WERI-Rb-1 (cell line): Measurements from ENCODE around the gene ESPL1.
"Not testable (repeated sequence)": the region's sequence is repeated elsewhere in the genome, so short reads cannot be mapped to it uniquely, and the experiment has no call there.

Source experiments
- DNase-seq: peaks from one replicate; pipeline ENCODE4 v3.0.0-alpha.2; 2020
- H3K27ac ChIP-seq: fragments of 250-450 bp; sonication (Bioruptor Pico); 2 replicates; pipeline ENCODE4 v1.5.1; 2020; ENCODE audit warnings: mild to moderate bottlenecking, moderate library complexity
- H3K27me3 ChIP-seq: fragments of 250-450 bp; sonication (Bioruptor Pico); 2 replicates; pipeline ENCODE4 v1.5.1; 2021; ENCODE audit warnings: mild to moderate bottlenecking, low read depth, moderate library complexity; ENCODE audit not compliant: insufficient read depth, severe bottlenecking
- H3K36me3 ChIP-seq: fragments of 250-450 bp; sonication (Bioruptor Pico); 2 replicates; pipeline ENCODE4 v1.5.1; 2020; ENCODE audit warnings: mild to moderate bottlenecking, moderate library complexity
- H3K4me3 ChIP-seq: 2 replicates; pipeline ENCODE4 v1.5.1; 2011; ENCODE audit warnings: low read depth, mild to moderate bottlenecking, control low read depth, low read length
- H3K9me3 ChIP-seq: fragments of 250-450 bp; sonication (Bioruptor Pico); 2 replicates; pipeline ENCODE4 v1.5.1; 2021; ENCODE audit warnings: mild to moderate bottlenecking, moderate library complexity; ENCODE audit not compliant: severe bottlenecking
- TF ChIP-seq, protein P1 (sequence below): IDR thresholded peaks from 2 replicates; pipeline ENCODE4 v1.5.1; 2011; ENCODE audit warnings: low read depth, mild to moderate bottlenecking, control low read depth, inconsistent platforms, low read length

The ESPL1 gene

DNA sequence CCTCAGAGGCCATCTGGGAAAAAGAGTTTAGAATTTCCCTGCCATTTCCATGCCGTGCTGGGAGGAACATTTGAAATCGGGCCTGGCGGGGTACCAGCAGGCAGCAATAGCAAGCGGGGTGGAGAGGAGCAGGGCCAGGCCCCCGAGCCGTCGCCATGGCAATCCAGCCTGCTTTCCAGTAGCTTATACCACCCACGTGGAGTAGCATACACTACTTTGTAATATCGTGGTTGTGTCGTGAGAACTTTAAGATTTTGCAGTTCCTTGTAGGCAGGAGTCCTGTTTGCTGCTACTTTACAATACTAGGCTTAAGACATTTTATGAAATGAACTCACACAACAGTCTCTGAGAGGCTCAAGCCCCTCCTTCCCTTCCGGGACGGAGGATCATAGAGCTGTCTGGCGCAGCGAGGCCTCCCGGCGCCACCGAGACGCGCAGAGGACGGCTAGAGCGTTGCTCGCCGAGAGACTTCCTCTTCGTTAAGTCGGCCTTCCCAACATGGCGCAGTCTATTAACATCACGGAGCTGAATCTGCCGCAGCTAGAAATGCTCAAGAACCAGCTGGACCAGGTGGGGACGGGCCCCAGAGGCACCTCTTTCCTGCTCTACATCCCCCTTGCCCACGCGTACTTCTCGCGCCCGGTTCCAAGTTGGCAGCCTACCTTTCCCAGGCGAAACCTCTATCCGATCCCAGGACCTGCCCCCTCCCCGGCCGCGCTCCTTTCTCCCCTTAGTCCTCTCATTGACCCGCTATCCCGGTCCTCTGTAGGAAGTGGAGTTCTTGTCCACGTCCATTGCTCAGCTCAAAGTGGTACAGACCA is 27.2 kb downstream of the ESPL1 start, which contains the start of gene PFDN5:
Gene PFDN5, plus strand, starts transcription at position 473 of the 821 bp plus-strand sequence. Its CDS starts 26 bp downstream, at position 499.
- TF ChIP-seq, protein P1, sequence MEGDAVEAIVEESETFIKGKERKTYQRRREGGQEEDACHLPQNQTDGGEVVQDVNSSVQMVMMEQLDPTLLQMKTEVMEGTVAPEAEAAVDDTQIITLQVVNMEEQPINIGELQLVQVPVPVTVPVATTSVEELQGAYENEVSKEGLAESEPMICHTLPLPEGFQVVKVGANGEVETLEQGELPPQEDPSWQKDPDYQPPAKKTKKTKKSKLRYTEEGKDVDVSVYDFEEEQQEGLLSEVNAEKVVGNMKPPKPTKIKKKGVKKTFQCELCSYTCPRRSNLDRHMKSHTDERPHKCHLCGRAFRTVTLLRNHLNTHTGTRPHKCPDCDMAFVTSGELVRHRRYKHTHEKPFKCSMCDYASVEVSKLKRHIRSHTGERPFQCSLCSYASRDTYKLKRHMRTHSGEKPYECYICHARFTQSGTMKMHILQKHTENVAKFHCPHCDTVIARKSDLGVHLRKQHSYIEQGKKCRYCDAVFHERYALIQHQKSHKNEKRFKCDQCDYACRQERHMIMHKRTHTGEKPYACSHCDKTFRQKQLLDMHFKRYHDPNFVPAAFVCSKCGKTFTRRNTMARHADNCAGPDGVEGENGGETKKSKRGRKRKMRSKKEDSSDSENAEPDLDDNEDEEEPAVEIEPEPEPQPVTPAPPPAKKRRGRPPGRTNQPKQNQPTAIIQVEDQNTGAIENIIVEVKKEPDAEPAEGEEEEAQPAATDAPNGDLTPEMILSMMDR: no peak
- DNase-seq: peak; percentile 86
- H3K9me3 ChIP-seq: no peaks in the 10 kb centered on the region
- H3K27ac ChIP-seq: peak within 1 kb of the TSS; percentile 80
- H3K27me3 ChIP-seq: no peaks in the 10 kb centered on the region
- peak within 1 kb of the TSS; percentile 71 for H3K4me3 ChIP-seq
- H3K36me3 ChIP-seq: peaks cover 63% of the 10 kb centered on the region

DNA sequence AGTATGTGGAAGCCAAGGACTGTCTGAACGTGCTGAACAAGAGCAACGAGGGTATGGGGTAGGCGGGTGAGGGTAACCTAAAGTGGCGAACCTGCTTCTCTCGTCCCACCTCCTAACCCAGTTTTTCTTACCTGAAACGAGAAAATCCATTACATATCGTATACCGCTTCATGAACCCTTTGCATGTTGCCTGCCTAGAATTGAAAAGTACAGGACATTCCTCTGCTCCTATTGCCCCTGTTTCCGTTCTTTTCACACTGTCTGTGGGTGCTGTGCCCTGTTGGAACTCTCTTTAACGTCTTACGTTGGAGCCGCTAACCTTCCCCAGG is 27.8 kb downstream of the ESPL1 start:
- Histone ChIP-seq H3K27me3 (no peaks in the 10 kb centered on the region), H3K9me3 (no peaks in the 10 kb centered on the region), H3K36me3 (peaks cover 60% of the 10 kb centered on the region), H3K27ac (peak overlapping the region; percentile 80), H3K4me3 (peak overlapping the region; percentile 71)
- TF ChIP-seq, protein P1: no peak
- no peak for DNase-seq

DNA sequence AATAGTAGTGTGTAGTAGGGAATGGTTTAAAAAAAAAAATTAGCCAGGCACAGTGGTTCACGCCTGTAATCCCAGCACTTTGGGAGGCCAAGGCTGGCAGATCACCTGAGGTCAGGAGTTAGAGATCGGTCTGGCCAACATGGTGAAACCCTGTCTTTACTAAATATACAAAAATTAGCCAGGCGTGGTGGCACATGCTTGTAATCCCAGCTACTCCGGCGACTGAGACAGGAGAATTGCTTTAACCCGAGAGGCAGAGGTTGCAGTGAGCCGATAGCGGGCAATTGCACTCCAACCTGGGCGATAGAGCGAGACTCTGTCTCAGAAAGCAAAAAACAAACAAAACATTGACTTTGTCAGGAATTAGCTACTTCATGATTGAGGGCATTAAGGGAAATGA is 29.0 kb downstream of the ESPL1 start:
- H3K9me3 ChIP-seq, DNase-seq, H3K4me3 ChIP-seq, H3K27ac ChIP-seq, H3K27me3 ChIP-seq: not testable (repeated sequence)
- H3K36me3 ChIP-seq: peaks cover 64% of the 10 kb centered on the region

DNA sequence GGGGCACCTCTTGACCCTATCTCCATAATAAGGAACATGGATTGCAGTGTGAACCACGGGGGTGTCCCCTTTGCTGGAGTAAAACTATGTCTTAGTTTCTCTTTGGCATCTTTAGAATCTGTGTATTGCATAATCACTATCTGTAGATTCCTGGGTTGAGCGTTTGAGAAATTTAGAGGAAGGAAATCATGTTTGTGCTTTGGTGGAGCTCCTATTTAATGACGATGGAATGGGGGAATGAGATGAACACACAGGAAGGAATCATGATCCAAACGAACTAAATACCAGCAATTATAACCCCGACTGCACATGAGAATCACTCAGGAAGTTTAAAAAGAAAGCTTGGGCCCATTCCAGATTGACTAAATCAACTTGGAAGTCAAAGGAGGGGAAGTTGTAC is 30.1 kb downstream of the ESPL1 start:
- no peaks in the 10 kb centered on the region for H3K27me3 ChIP-seq
- H3K27ac ChIP-seq: no peak overlapping the region
- no peak overlapping the region for H3K4me3 ChIP-seq
- TF ChIP-seq, protein P1: no peak
- no peak for DNase-seq
- H3K36me3 ChIP-seq: peaks cover 64% of the 10 kb centered on the region
- no peaks in the 10 kb centered on the region for H3K9me3 ChIP-seq

DNA sequence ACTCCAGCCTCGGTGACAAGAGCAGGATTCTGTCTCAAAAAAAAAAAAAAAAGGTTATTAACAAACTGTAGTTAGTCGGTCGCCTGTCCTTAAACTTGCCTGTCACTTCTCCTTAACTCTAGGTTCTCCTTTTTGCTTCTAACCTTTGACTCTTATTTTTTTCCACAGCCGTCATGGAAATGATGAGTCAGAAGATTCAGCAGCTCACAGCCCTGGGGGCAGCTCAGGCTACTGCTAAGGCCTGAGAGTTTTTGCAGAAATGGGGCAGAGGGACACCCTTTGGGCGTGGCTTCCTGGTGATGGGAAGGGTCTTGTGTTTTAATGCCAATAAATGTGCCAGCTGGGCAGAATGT is 31.0 kb downstream of the ESPL1 start:
- Histone ChIP-seq H3K27ac (no peak overlapping the region), H3K4me3 (no peak overlapping the region; the same call in 1 of the 2 replicates), H3K27me3 (no peaks in the 10 kb centered on the region), H3K9me3 (no peaks in the 10 kb centered on the region), H3K36me3 (peaks cover 57% of the 10 kb centered on the region)
- TF ChIP-seq, protein P1: no peak
- no peak for DNase-seq

DNA sequence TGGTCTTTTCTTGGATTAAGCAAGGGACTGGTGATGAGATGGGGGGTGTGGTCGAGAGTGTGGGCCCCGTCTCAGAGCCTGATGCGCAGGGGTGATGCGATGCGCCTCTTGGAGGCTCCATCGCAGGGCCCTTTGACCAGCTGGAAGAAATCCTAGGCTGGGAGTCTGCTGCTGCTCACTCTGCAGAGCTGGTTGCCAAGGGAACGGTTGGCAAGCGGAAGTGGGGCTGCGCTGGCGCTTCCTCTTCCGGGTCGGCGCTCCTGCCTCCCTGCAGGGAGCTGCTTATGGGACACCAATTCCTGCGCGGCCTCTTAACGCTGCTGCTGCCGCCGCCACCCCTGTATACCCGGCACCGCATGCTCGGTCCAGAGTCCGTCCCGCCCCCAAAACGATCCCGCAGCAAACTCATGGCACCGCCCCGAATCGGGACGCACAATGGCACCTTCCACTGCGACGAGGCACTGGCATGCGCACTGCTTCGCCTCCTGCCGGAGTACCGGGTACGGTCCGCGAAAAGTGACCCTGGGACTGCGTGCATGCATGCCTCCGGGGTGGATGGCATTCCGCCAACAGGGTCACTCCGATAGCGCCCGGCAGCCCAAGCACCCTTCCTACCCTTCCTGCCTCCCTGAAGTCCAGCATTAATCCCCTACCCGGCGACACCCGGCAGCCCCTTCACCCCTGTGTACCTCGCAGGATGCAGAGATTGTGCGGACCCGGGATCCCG is 31.5 kb downstream of the ESPL1 start, which contains the start of gene MYG1:
Gene MYG1, plus strand, starts transcription at position 242 of the 727 bp plus-strand sequence. Its CDS starts 43 bp downstream, at position 285.
- peak; percentile 90 for DNase-seq
- no peaks in the 10 kb centered on the region for H3K27me3 ChIP-seq
- TF ChIP-seq, protein P1: peak; percentile 31; the same call in 1 of the 2 replicates
- no peaks in the 10 kb centered on the region for H3K9me3 ChIP-seq
- H3K36me3 ChIP-seq: peaks cover 52% of the 10 kb centered on the region
- H3K27ac ChIP-seq: peak within 1 kb of the TSS; percentile 67
- H3K4me3 ChIP-seq: peak within 1 kb of the TSS; percentile 89
